IMR-90 (cell line): ENCODE results near the gene MGAT5. TPM values are rescaled to one million over a fixed set of nuclear protein-coding genes. Genes with fewer than 3 reads are reported as not detected.

ENCODE experiments used
- ATAC-seq: fragments of 200-7000 bp; cut with Tn5 transposase; 2 replicates; pipeline ENCODE4 v1.9.1; 2020; ENCODE audit warnings: low read depth, mild to moderate bottlenecking, moderate library complexity
- BruUV-seq: library from RNA; stranded (reverse); fragments of 400-500 nt; replicated peaks from 2 replicates; lab custom pipeline; 2021; lab: Mats Ljungman, UMichigan
- CTCF ChIA-PET: fragments of 300-600 bp; formaldehyde crosslinking; extraction: SDS; loops from one replicate; lab custom pipeline; 2021; ENCODE audit warnings: antibody characterized with exemption; lab: Yijun Ruan, JAX
- POLR2A ChIA-PET: fragments of 300-600 bp; sonication (Branson Sonifier 250); formaldehyde crosslinking; loops from one replicate; lab custom pipeline; 2022; ENCODE audit warnings: antibody characterized with exemption; ENCODE audit not compliant: unreplicated experiment; lab: Charles Lee
- DNase-seq: peaks from one replicate; pipeline ENCODE4 v3.0.0; 2013
- H2AFZ ChIP-seq: replicated peaks from 2 replicates; pipeline ENCODE3; 2013; ENCODE audit warnings: low read length, mild to moderate bottlenecking; ENCODE audit not compliant: poor library complexity
- H2AK5ac ChIP-seq: 2 replicates; pipeline ENCODE4 v1.6.1; 2013; ENCODE audit warnings: low read depth, low read length, inconsistent platforms
- H2AK9ac ChIP-seq: replicated peaks from 2 replicates; pipeline ENCODE3; 2013; ENCODE audit warnings: mild to moderate bottlenecking, low read depth, low read length, moderate library complexity; ENCODE audit not compliant: poor library complexity
- H2BK120ac ChIP-seq: 2 replicates; pipeline ENCODE4 v1.6.1; 2013; ENCODE audit warnings: low read depth, low read length, inconsistent platforms
- H2BK15ac ChIP-seq: 3 replicates; pipeline ENCODE4 v1.6.1; 2013; ENCODE audit warnings: low read depth, low read length, inconsistent platforms
- H2BK20ac ChIP-seq: 2 replicates; pipeline ENCODE4 v1.6.1; 2013; ENCODE audit warnings: low read depth, mild to moderate bottlenecking, inconsistent platforms, low read length, moderate library complexity
- H2BK5ac ChIP-seq: 2 replicates; pipeline ENCODE4 v1.6.1; 2013; ENCODE audit warnings: mild to moderate bottlenecking, low read depth, low read length, inconsistent platforms; ENCODE audit not compliant: poor library complexity, severe bottlenecking
- H3K14ac ChIP-seq: replicated peaks from 2 replicates; pipeline ENCODE4 v1.6.1; 2013; ENCODE audit warnings: low read depth, low read length, inconsistent platforms
- H3K18ac ChIP-seq: 2 replicates; pipeline ENCODE4 v1.6.1; 2013; ENCODE audit warnings: low read depth, low read length, control low read depth
- H3K23ac ChIP-seq: 2 replicates; pipeline ENCODE4 v1.6.1; 2013; ENCODE audit warnings: low read depth, low read length, inconsistent platforms
- H3K27ac ChIP-seq: 2 replicates; pipeline ENCODE4 v1.5.1; 2013; ENCODE audit warnings: mild to moderate bottlenecking, control low read depth, low read length; ENCODE audit not compliant: insufficient read depth
- H3K27me3 ChIP-seq: 2 replicates; pipeline ENCODE4 v1.6.1; 2013; ENCODE audit warnings: low read length; ENCODE audit not compliant: control insufficient read depth, insufficient read depth
- H3K36me3 ChIP-seq: 2 replicates; pipeline ENCODE4 v1.6.1; 2013; ENCODE audit warnings: low read length, mixed read lengths; ENCODE audit not compliant: control insufficient read depth, insufficient read depth
- H3K4ac ChIP-seq: 2 replicates; pipeline ENCODE4 v1.6.1; 2013; ENCODE audit warnings: low read depth, low read length, inconsistent platforms
- H3K4me1 ChIP-seq: 2 replicates; pipeline ENCODE4 v1.6.1; 2013; ENCODE audit warnings: low read length, mixed read lengths; ENCODE audit not compliant: control insufficient read depth, insufficient read depth
- H3K4me2 ChIP-seq: 2 replicates; pipeline ENCODE4 v1.6.1; 2013; ENCODE audit warnings: low read depth, mild to moderate bottlenecking, control low read depth, low read length, moderate library complexity
- H3K4me3 ChIP-seq: 2 replicates; pipeline ENCODE4 v1.5.1; 2013; ENCODE audit warnings: low read depth, mild to moderate bottlenecking, control low read depth, low read length, moderate library complexity; ENCODE audit not compliant: insufficient read depth
- H3K56ac ChIP-seq: 2 replicates; pipeline ENCODE4 v1.6.1; 2013; ENCODE audit warnings: low read length, inconsistent platforms; ENCODE audit not compliant: insufficient read depth; ENCODE audit errors: extremely low read depth
- H3K79me1 ChIP-seq, 2 experiments: 2 replicates each; pipeline ENCODE4 v1.6.1; 2013; ENCODE audit warnings: low read length in 2 of 2, inconsistent platforms in 1 of 2, low read depth in 1 of 2
- H3K9ac ChIP-seq: 2 replicates; pipeline ENCODE4 v1.6.1; 2013; ENCODE audit warnings: low read depth, low read length, control low read depth
- H3K9me1 ChIP-seq: 2 replicates; pipeline ENCODE4 v1.6.1; 2013; ENCODE audit warnings: low read length, inconsistent platforms; ENCODE audit not compliant: insufficient read depth
- H3K9me3 ChIP-seq: 2 replicates; pipeline ENCODE4 v1.6.1; 2013; ENCODE audit warnings: low read length; ENCODE audit not compliant: control insufficient read depth, insufficient read depth
- H4K20me1 ChIP-seq: 2 replicates; pipeline ENCODE4 v1.6.1; 2013; ENCODE audit warnings: low read length, inconsistent platforms; ENCODE audit not compliant: insufficient read depth
- H4K5ac ChIP-seq: 2 replicates; pipeline ENCODE4 v1.6.1; 2013; ENCODE audit warnings: mild to moderate bottlenecking, low read depth, low read length, control low read depth
- H4K8ac ChIP-seq, 2 experiments: 2 replicates each; pipeline ENCODE4 v1.6.1; 2013; ENCODE audit warnings: low read depth in 2 of 2, low read length in 2 of 2, control low read depth in 1 of 2, inconsistent platforms in 1 of 2
- H4K91ac ChIP-seq: 2 replicates; pipeline ENCODE4 v1.6.1; 2013; ENCODE audit warnings: low read depth, low read length, inconsistent platforms; ENCODE audit not compliant: insufficient read depth
- BHLHE40 ChIP-seq: fragments of 150-350 bp; IDR thresholded peaks from 2 replicates; pipeline ENCODE4 v1.6.1; 2016; ENCODE audit warnings: mild to moderate bottlenecking, low read depth, low read length
- CEBPB ChIP-seq: IDR thresholded peaks from 2 replicates; pipeline ENCODE4 v1.6.1; 2012; ENCODE audit warnings: low read depth, low read length, improper control_type of control experiment
- CHD1 ChIP-seq: IDR thresholded peaks from 2 replicates; pipeline ENCODE4 v1.6.1; 2012; ENCODE audit warnings: low read depth, low read length, improper control_type of control experiment
- ELK1 ChIP-seq: fragments of 150-350 bp; IDR thresholded peaks from 2 replicates; pipeline ENCODE4 v1.6.1; 2016; ENCODE audit warnings: low read depth, mild to moderate bottlenecking, low read length, moderate library complexity, borderline replicate concordance
- FOS ChIP-seq: fragments of 150-350 bp; IDR thresholded peaks from 2 replicates; pipeline ENCODE4 v1.6.1; 2016; ENCODE audit warnings: low read depth, low read length
- MAFK ChIP-seq: IDR thresholded peaks from 2 replicates; pipeline ENCODE4 v1.6.1; 2012; ENCODE audit warnings: low read depth, low read length, improper control_type of control experiment
- MAZ ChIP-seq: IDR thresholded peaks from 2 replicates; pipeline ENCODE4 v1.6.1; 2012; ENCODE audit warnings: low read depth, mild to moderate bottlenecking, low read length, improper control_type of control experiment, moderate library complexity, borderline replicate concordance
- MXI1 ChIP-seq: IDR thresholded peaks from 2 replicates; pipeline ENCODE4 v1.6.1; 2012; ENCODE audit warnings: low read depth, mild to moderate bottlenecking, low read length, moderate library complexity, borderline replicate concordance
- NFE2L2 ChIP-seq: fragments of 150-350 bp; IDR thresholded peaks from 2 replicates; pipeline ENCODE4 v1.6.1; 2016; ENCODE audit warnings: low read depth, mild to moderate bottlenecking, low read length
- POLR2A ChIP-seq: IDR thresholded peaks from 2 replicates; pipeline ENCODE4 v1.6.1; 2012; ENCODE audit warnings: mild to moderate bottlenecking, low read depth, low read length
- RAD21 ChIP-seq: IDR thresholded peaks from 2 replicates; pipeline ENCODE4 v1.6.1; 2012; ENCODE audit warnings: low read length, improper control_type of control experiment
- RFX5 ChIP-seq: IDR thresholded peaks from 2 replicates; pipeline ENCODE4 v1.8.0; 2012; ENCODE audit warnings: low read depth, mild to moderate bottlenecking, low read length, moderate library complexity
- SMC3 ChIP-seq: fragments of 150-350 bp; IDR thresholded peaks from 2 replicates; pipeline ENCODE4 v1.6.1; 2016; ENCODE audit warnings: low read depth, mild to moderate bottlenecking, antibody characterized with exemption, low read length, moderate library complexity
- USF2 ChIP-seq: fragments of 150-350 bp; IDR thresholded peaks from 2 replicates; pipeline ENCODE4 v1.6.1; 2017; ENCODE audit warnings: mild to moderate bottlenecking, antibody characterized with exemption, low read length, low read depth
- WGBS, 2 experiments: methylation state at CpG; one replicate each; pipeline versions ENCODE4 v1.1.5 to v1.1.7; 2013; ENCODE audit warnings: missing lambda C conversion rate in 2 of 2; ENCODE audit not compliant: insufficient read length in 1 of 2; ENCODE audit errors: extremely low coverage in 2 of 2; 5-methylcytosine and 5-hydroxymethylcytosine counted together
- dilution Hi-C: fragments of 300-500 bp; cut with HindIII; formaldehyde crosslinking; loops from one replicate; pipeline ENCODE4 v1.14.3; 2018; ENCODE audit warnings: low sequenced_read_pairs; ENCODE audit not compliant: unreplicated experiment
- in situ Hi-C: fragments of 300-500 bp; cut with MboI; formaldehyde crosslinking; loops from 3 replicates; pipeline ENCODE4 v1.14.3; 2019; ENCODE audit warnings: low sequenced_read_pairs, inconsistent platforms, mixed read lengths
- intact Hi-C: fragments of 100-400 bp; cut with micrococcal nuclease; formaldehyde crosslinking; loops from 2 replicates; pipeline ENCODE4 v1.10.0; 2022
- polyA plus RNA-seq, 3 experiments: library from polyadenylated mRNA; depleted of rRNA; stranded (reverse); fragments of >200 nt; gene quantifications; 2 replicates each; pipeline ENCODE4 v1.2.3, GENCODE V29; 2012; ENCODE audit warnings: low replicate concordance in 1 of 3
- total RNA-seq: library from RNA; depleted of rRNA; stranded (reverse); fragments of >200 nt; gene quantifications from 2 replicates; pipeline ENCODE4 v1.2.3, GENCODE V29; 2012

Gene MGAT5
- total and polyA plus RNA-seq, 2 of the 4 experiments (the other 2 are of a cell fraction) = 22.9 to 59.9 TPM

GRCh38 chr2:134406736-134407135 is 152.9 kb downstream of the MGAT5 start:
- Histone ChIP-seq H3K14ac (peak overlapping the region; percentile 54), H3K4ac (peak overlapping the region; percentile 47), H3K18ac (no peak overlapping the region), H2AFZ (no peak overlapping the region), H3K36me3 (peaks cover 15% of the 10 kb centered on the region), H2AK9ac (no peak overlapping the region), H3K23ac (peak overlapping the region; percentile 36; the same call in 1 of the 2 replicates), H4K20me1 (peaks cover 6% of the 10 kb centered on the region; the same call in 1 of the 2 replicates), H4K91ac (peak overlapping the region; percentile 37), H3K9me3 (no peaks in the 10 kb centered on the region), H3K9me1 (peaks cover 37% of the 10 kb centered on the region), H3K4me3 (no peak overlapping the region), H2AK5ac (peak overlapping the region; percentile 92), H3K56ac (no peak overlapping the region), H3K4me1 (peaks cover 44% of the 10 kb centered on the region), H2BK5ac (peak overlapping the region; percentile 16), H3K27ac (no peak overlapping the region), H2BK120ac (peak overlapping the region; percentile 62), H2BK20ac (peak overlapping the region; percentile 60; the same call in 1 of the 2 replicates), H3K4me2 (no peak overlapping the region), H3K9ac (no peak overlapping the region), H4K8ac (peak overlapping the region; percentile 23 to 32; a peak in 1 of 4 replicates), H2BK15ac (peak overlapping the region; percentile 68; the same call in 2 of the 3 replicates), H3K79me1 (peaks cover 18 to 79% of the 10 kb centered on the region in 2 experiments), H4K5ac (no peak overlapping the region), H3K27me3 (no peaks in the 10 kb centered on the region)
- in situ Hi-C loops = loop anchor here (25.0 kb wide), 1 partner anchor 519 kb away; no protein-coding TSS in a partner anchor
- no peak for DNase-seq
- no peak for TF ChIP-seq FOS
- TF ChIP-seq MAFK = no peak
- no peak for TF ChIP-seq BHLHE40
- no peak for TF ChIP-seq CHD1
- TF ChIP-seq NFE2L2 = no peak
- no peak for TF ChIP-seq RAD21
- no peak for TF ChIP-seq CEBPB
- TF ChIP-seq SMC3 = no peak
- no peak for TF ChIP-seq ELK1
- TF ChIP-seq USF2 = no peak
- no peak for TF ChIP-seq MAZ
- TF ChIP-seq MXI1 = no peak
- no peak for TF ChIP-seq POLR2A
- TF ChIP-seq RFX5 = no peak
- WGBS, 2 experiments = no CpG with 5 or more reads among the region's 3 CpGs
- intact Hi-C loops = no loop called here
- BruUV-seq = no TSS peak
- dilution Hi-C loops = no loop called here
- ATAC-seq = no peak
- POLR2A ChIA-PET = interaction anchor here (0.6 kb wide), 1 partner anchor 14 kb away, joined by 4 read pairs; no protein-coding TSS in a partner anchor
- CTCF ChIA-PET = no interaction called here
